Hepatocyte (in vitro differentiated cells): ENCODE data around the gene TMCO4. TPM values are rescaled to one million over a fixed set of nuclear protein-coding genes. Genes with fewer than 3 reads are reported as not detected.

Source experiments
- DNase-seq: peaks from one replicate; pipeline ENCODE4 v3.0.0-alpha.2; 2016; ENCODE audit warnings: low spot score
- H2AFZ ChIP-seq: fragments of 200-600 bp; sonication (generic); 2 replicates; pipeline ENCODE4 v1.6.0; 2016; ENCODE audit warnings: antibody characterized with exemption, mild to moderate bottlenecking
- H3K27ac ChIP-seq: fragments of 200-600 bp; sonication (generic); 2 replicates; pipeline ENCODE4 v1.5.1; 2016; ENCODE audit warnings: mild to moderate bottlenecking
- H3K27me3 ChIP-seq: fragments of 200-600 bp; sonication (generic); 2 replicates; pipeline ENCODE4 v1.6.1; 2016
- H3K36me3 ChIP-seq: fragments of 200-600 bp; sonication (generic); replicated peaks from 2 replicates; pipeline ENCODE4 v1.5.1; 2016; ENCODE audit warnings: low read depth; ENCODE audit not compliant: insufficient read depth
- H3K4me1 ChIP-seq: fragments of 200-600 bp; sonication (generic); 2 replicates; pipeline ENCODE4 v1.5.1; 2016; ENCODE audit warnings: mild to moderate bottlenecking, moderate library complexity; ENCODE audit not compliant: insufficient read depth
- H3K4me2 ChIP-seq: fragments of 200-600 bp; sonication (generic); 2 replicates; pipeline ENCODE4 v1.6.0; 2016
- H3K4me3 ChIP-seq: fragments of 200-600 bp; sonication (generic); 2 replicates; pipeline ENCODE4 v1.5.1; 2016; ENCODE audit warnings: mild to moderate bottlenecking
- H3K79me2 ChIP-seq: fragments of 200-600 bp; sonication (generic); 2 replicates; pipeline ENCODE4 v1.6.0; 2017; ENCODE audit warnings: mild to moderate bottlenecking
- H3K9me2 ChIP-seq: fragments of 200-600 bp; sonication (generic); replicated peaks from 2 replicates; pipeline ENCODE4 v1.6.0; 2017; ENCODE audit warnings: mild to moderate bottlenecking; ENCODE audit not compliant: insufficient read depth
- H3K9me3 ChIP-seq: fragments of 200-600 bp; sonication (generic); 2 replicates; pipeline ENCODE4 v1.5.1; 2016; ENCODE audit warnings: low read depth, mild to moderate bottlenecking
- H4K20me1 ChIP-seq: fragments of 200-600 bp; sonication (generic); 2 replicates; pipeline ENCODE4 v1.6.0; 2016; ENCODE audit warnings: mild to moderate bottlenecking; ENCODE audit not compliant: insufficient read depth, poor library complexity, severe bottlenecking
- CTCF ChIP-seq: fragments of 200-600 bp; sonication (generic); IDR thresholded peaks from 2 replicates; pipeline ENCODE4 v1.5.1; 2016; ENCODE audit warnings: antibody characterized with exemption, mild to moderate bottlenecking; ENCODE audit not compliant: poor library complexity
- EZH2 ChIP-seq: fragments of 200-600 bp; sonication (generic); IDR thresholded peaks from 2 replicates; pipeline ENCODE4 v1.6.1; 2016; ENCODE audit warnings: antibody characterized with exemption, mild to moderate bottlenecking, borderline replicate concordance
- EZH2phosphoT487 ChIP-seq: fragments of 200-600 bp; sonication (generic); IDR thresholded peaks from one replicate; pipeline ENCODE4 v1.6.1; 2018; ENCODE audit warnings: antibody characterized with exemption, mild to moderate bottlenecking, low read depth, moderate library complexity; ENCODE audit not compliant: unreplicated experiment, severe bottlenecking
- WGBS: methylation state at CpG from one replicate; pipeline ENCODE4 v1.1.6; 2016; ENCODE audit warnings: low lambda C conversion rate; ENCODE audit errors: missing lambda C conversion rate; 5-methylcytosine and 5-hydroxymethylcytosine counted together
- polyA plus RNA-seq: library from polyadenylated mRNA; unstranded; fragments of >200 nt; fragmentation: Nextera tagmentation; extraction: Ambion mirVana; gene quantifications from 2 replicates; pipeline ENCODE4 v1.2.1, GENCODE V29; 2016
- total RNA-seq: library from RNA; depleted of rRNA; stranded (reverse); fragments of >200 nt; gene quantifications from 2 replicates; pipeline ENCODE4 v1.2.3, GENCODE V29; 2014

Gene TMCO4
- total and polyA plus RNA-seq, 2 experiments from 2014 or later, result 8.7 to 13.0 TPM

- Histone ChIP-seq H2AFZ (no peak overlapping the region), H4K20me1 (no peaks in the 10 kb centered on the region)
- WGBS, result 54% methylated on average over 29 of the region's 30 CpGs
These were observed 154.1 kb downstream of the TMCO4 start for GRCh38 chr1:19645411-19646251.

GRCh38 chr1:19644681-19645410 is 154.9 kb downstream of the TMCO4 start:
- Histone ChIP-seq H3K79me2 (peaks cover 39% of the 10 kb centered on the region), H3K36me3 (no peaks in the 10 kb centered on the region), H4K20me1 (no peaks in the 10 kb centered on the region), H3K9me2 (no peaks in the 10 kb centered on the region), H3K9me3 (no peaks in the 10 kb centered on the region), H3K4me1 (peaks cover 3% of the 10 kb centered on the region), H3K4me3 (peak overlapping the region; percentile 64), H3K27me3 (peaks cover 17% of the 10 kb centered on the region), H3K27ac (peak overlapping the region; percentile 72), H2AFZ (peak overlapping the region; percentile 55), H3K4me2 (peak overlapping the region; percentile 95)
- DNase-seq, result peak; percentile 44
- WGBS, result 4% methylated on average over 31 of the region's 71 CpGs
- peak; percentile 50 for TF ChIP-seq EZH2
- TF ChIP-seq EZH2phosphoT487, result no peak
- TF ChIP-seq CTCF, result no peak

More at GRCh38 chr1:19645411-19646251, 154.1 kb downstream of the TMCO4 start:
- H3K4me1 ChIP-seq, result no peaks in the 10 kb centered on the region
- peak overlapping the region; percentile 95 for H3K4me2 ChIP-seq
- no peak overlapping the region for H3K27ac ChIP-seq
- H3K36me3 ChIP-seq, result no peaks in the 10 kb centered on the region
- H3K9me3 ChIP-seq, result no peaks in the 10 kb centered on the region
- H3K9me2 ChIP-seq, result no peaks in the 10 kb centered on the region
- TF ChIP-seq EZH2 (no peak), CTCF (no peak), EZH2phosphoT487 (no peak)
- peaks cover 17% of the 10 kb centered on the region for H3K27me3 ChIP-seq
- peaks cover 44% of the 10 kb centered on the region for H3K79me2 ChIP-seq
- no peak for DNase-seq
- H3K4me3 ChIP-seq, result peak overlapping the region; percentile 64

DNA sequence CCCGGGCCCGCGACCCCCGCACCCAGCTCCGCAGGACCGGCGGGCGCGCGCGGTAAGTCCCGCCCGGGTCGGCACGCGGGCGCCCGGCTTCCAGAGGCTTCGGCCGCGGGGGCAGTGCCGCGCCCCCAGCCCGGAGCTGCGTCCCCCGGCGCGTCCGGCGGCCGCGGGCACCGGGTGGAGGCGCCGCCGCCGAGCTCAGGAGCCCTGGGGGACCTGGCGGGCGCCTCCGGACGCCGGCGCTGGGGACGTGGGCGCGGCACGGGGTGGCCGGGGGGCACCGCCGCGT is 155.4 kb downstream of the TMCO4 start:
- WGBS, result 0% methylated on average over 23 of the region's 51 CpGs
- Histone ChIP-seq H3K27me3 (peaks cover 17% of the 10 kb centered on the region), H3K36me3 (no peaks in the 10 kb centered on the region), H3K79me2 (peaks cover 34% of the 10 kb centered on the region), H2AFZ (peak overlapping the region; percentile 55), H3K4me3 (peak overlapping the region; percentile 64), H3K27ac (peak overlapping the region; percentile 72), H3K4me2 (peak overlapping the region; percentile 95), H3K4me1 (peaks cover 7% of the 10 kb centered on the region), H4K20me1 (no peaks in the 10 kb centered on the region), H3K9me3 (no peaks in the 10 kb centered on the region), H3K9me2 (no peaks in the 10 kb centered on the region)
- TF ChIP-seq CTCF (no peak), EZH2 (no peak), EZH2phosphoT487 (no peak)
- no peak for DNase-seq
